Immature natural killer cell (primary cell): ENCODE measurements around the gene PRKAR2B. TPM values are rescaled to one million over a fixed set of nuclear protein-coding genes. Genes with fewer than 3 reads are reported as not detected.
A peak's percentile ranks its signal among the peaks of the same experiment; 100 is the strongest.

ENCODE experiments used
- DNase-seq, 3 donors: peaks; one replicate each; pipeline ENCODE4 v3.0.0; 2022; ENCODE audit warnings: mixed read lengths in 1 of 3
- H3K27ac Mint-ChIP-seq, 6 donors: one replicate each; pipeline ENCODE4 v1.8.0; 2020; ENCODE audit warnings: mixed read lengths in 6 of 6, mild to moderate bottlenecking in 5 of 6, inconsistent platforms in 4 of 6, moderate library complexity in 3 of 6
- H3K27me3 Mint-ChIP-seq, 3 donors: one replicate each; pipeline ENCODE4 v1.8.0; 2020 to 2021; ENCODE audit warnings: low read depth in 3 of 3, mild to moderate bottlenecking in 3 of 3, mixed read lengths in 3 of 3, moderate library complexity in 3 of 3, inconsistent platforms in 1 of 3
- H3K36me3 Mint-ChIP-seq, 3 donors: one replicate each; pipeline ENCODE4 v1.8.0; 2020; ENCODE audit warnings: mixed read lengths in 3 of 3, inconsistent platforms in 2 of 3, mild to moderate bottlenecking in 2 of 3
- H3K4me1 Mint-ChIP-seq, 2 donors: one replicate each; pipeline ENCODE4 v1.8.0; 2020; ENCODE audit warnings: inconsistent platforms in 2 of 2, mild to moderate bottlenecking in 2 of 2, mixed read lengths in 2 of 2, moderate library complexity in 1 of 2
- H3K4me3 Mint-ChIP-seq, 5 donors: one replicate each; pipeline ENCODE4 v1.8.0; 2020; ENCODE audit warnings: mild to moderate bottlenecking in 5 of 5, mixed read lengths in 5 of 5, inconsistent platforms in 3 of 5, moderate library complexity in 3 of 5
- H3K9me3 Mint-ChIP-seq, 6 donors: one replicate each; pipeline ENCODE4 v1.8.0; 2020; ENCODE audit warnings: mild to moderate bottlenecking in 6 of 6, mixed read lengths in 6 of 6, inconsistent platforms in 4 of 6, moderate library complexity in 3 of 6
- polyA plus RNA-seq, 3 donors: library from polyadenylated mRNA; unstranded; fragments of 300-500 nt; fragmentation: Illumina TruSeq; gene quantifications; one replicate each; pipeline ENCODE4 v1.2.3, GENCODE V29; 2021

Gene PRKAR2B
- polyA plus RNA-seq, 3 donors from 2014 or later = 0.74 to 5.9 (median 1.7) TPM

DNA sequence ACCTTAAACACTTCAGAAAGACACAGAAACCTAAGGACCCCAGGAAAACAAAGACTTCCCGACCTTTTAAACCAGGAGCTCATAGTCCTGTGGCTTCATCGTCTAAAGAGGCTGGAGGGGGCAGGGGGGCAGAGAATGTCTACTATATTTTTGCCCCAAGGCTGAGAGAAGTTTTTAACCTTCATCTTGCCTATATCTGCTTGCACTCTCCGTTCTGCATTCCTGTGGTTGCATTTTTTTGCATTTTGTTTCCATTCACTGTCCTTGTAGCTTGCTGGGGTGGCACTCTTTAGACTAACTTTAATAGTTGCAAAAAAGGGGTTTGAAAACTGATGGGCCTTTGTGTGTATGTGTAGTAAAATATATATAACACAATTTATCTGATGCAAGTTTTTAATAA lies 23.7 kb downstream of the PRKAR2B start:
- Mint-ChIP-seq H3K36me3 (no peaks in the 10 kb centered on the region), H3K27me3 (peaks cover 0 to 5% (median 0%) of the 10 kb centered on the region in 3 donors), H3K9me3 (no peaks in the 10 kb centered on the region), H3K4me3 (no peak overlapping the region), H3K27ac (no peak overlapping the region), H3K4me1 (peaks cover 3 to 5% of the 10 kb centered on the region in 2 donors)
- no peak for DNase-seq

DNA sequence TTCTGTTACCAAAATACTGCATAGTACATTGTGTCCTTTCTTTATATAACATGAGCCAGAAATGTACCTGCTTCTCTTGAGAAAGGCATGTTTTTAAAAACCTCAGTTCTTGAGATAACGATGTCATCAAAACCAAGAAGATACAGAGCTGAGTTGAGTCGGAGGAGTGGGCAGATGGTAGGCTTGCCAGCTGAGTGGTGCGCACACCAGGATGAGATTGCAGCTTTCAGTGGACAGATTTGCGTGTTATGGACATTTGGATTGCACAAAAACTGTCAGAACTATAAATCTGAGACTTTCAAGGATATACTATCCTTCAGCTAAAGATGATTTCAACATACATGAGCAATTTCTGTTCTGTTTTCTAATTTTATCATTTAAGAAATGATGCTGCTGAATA lies 25.0 kb downstream of the PRKAR2B start:
- no peak for DNase-seq
- peaks cover 0 to 5% (median 0%) of the 10 kb centered on the region in 3 donors for H3K27me3 Mint-ChIP-seq
- no peaks in the 10 kb centered on the region for H3K36me3 Mint-ChIP-seq
- no peak overlapping the region for H3K27ac Mint-ChIP-seq
- H3K9me3 Mint-ChIP-seq = no peaks in the 10 kb centered on the region
- peak overlapping the region in 3 of 5 donors; percentile 5 to 28 (median 12) for H3K4me3 Mint-ChIP-seq
- H3K4me1 Mint-ChIP-seq = peaks cover 3 to 5% of the 10 kb centered on the region in 2 donors

DNA sequence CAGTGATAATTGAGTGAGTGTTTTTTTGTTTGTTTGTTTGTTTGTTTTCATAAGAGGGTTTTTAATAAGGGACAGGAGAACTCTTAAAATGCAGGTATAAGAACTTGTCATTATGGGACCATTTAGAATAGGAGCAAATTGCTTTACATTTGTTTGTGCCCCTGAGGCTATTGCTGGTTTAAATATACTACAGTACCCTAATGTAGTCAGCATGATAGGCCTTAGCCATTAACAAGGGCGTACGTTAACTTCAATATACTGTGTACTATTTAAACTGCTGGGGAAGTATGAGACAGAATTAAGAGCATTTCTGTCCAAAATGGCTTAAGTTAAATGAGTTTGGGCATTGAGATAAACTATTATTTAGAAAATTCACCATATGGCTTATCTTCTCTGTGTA lies 26.2 kb downstream of the PRKAR2B start:
- peaks cover 3 to 5% of the 10 kb centered on the region in 2 donors for H3K4me1 Mint-ChIP-seq

DNA sequence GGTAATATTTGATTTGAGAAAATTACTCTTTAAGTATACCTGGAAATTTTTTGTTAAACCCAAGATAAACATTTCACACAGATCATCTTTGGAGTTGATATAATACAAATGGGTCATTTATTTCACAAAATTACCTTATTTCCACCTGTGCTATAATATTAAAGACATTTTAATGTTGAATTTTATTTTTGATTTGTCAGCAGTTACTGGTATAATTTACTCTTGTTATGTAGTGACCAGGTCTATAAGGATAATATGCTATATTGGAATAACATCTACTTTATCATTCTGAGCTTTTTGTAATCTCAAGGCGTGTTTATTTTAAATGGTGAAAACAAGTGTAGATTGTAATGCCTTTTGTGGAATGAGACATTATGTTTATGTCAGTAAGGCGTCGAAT lies 26.6 kb downstream of the PRKAR2B start:
- no peaks in the 10 kb centered on the region for H3K9me3 Mint-ChIP-seq
- peaks cover 0 to under 1% (median 0%) of the 10 kb centered on the region in 3 donors for H3K27me3 Mint-ChIP-seq
- H3K36me3 Mint-ChIP-seq = no peaks in the 10 kb centered on the region
- peaks cover 3 to 5% of the 10 kb centered on the region in 2 donors for H3K4me1 Mint-ChIP-seq
- H3K4me3 Mint-ChIP-seq = no peak overlapping the region
- no peak for DNase-seq
- H3K27ac Mint-ChIP-seq = no peak overlapping the region

More for the DNA sequence above, 26.2 kb downstream of the PRKAR2B start:
- no peak overlapping the region for H3K27ac Mint-ChIP-seq
- H3K27me3 Mint-ChIP-seq = peaks cover 0 to 3% (median 0%) of the 10 kb centered on the region in 3 donors
- no peaks in the 10 kb centered on the region for H3K36me3 Mint-ChIP-seq
- no peaks in the 10 kb centered on the region for H3K9me3 Mint-ChIP-seq
- DNase-seq = no peak
- H3K4me3 Mint-ChIP-seq = no peak overlapping the region

DNA sequence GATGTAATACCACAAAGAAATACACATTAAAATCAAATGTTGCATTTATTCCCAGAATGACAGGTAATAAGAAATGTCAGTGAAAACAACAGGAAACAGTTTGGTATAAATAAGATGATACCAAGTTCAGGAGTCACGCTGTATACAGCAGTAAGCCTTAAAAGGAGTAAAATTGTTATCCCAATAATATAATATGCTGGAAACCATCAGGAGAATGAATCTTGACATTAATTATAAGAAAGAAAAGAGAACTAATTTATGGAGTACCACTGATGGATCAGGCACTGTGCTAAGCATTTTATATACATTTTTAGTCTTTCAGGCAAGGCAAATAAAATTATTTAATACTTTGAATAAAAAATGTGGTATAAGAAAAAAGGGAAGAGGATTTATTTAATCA lies 27.6 kb downstream of the PRKAR2B start:
- H3K36me3 Mint-ChIP-seq = no peaks in the 10 kb centered on the region
- H3K4me1 Mint-ChIP-seq = peaks cover 3 to 5% of the 10 kb centered on the region in 2 donors
- DNase-seq = no peak
- H3K27me3 Mint-ChIP-seq = no peaks in the 10 kb centered on the region
- H3K4me3 Mint-ChIP-seq = no peak overlapping the region
- no peak overlapping the region for H3K27ac Mint-ChIP-seq
- H3K9me3 Mint-ChIP-seq = no peaks in the 10 kb centered on the region

DNA sequence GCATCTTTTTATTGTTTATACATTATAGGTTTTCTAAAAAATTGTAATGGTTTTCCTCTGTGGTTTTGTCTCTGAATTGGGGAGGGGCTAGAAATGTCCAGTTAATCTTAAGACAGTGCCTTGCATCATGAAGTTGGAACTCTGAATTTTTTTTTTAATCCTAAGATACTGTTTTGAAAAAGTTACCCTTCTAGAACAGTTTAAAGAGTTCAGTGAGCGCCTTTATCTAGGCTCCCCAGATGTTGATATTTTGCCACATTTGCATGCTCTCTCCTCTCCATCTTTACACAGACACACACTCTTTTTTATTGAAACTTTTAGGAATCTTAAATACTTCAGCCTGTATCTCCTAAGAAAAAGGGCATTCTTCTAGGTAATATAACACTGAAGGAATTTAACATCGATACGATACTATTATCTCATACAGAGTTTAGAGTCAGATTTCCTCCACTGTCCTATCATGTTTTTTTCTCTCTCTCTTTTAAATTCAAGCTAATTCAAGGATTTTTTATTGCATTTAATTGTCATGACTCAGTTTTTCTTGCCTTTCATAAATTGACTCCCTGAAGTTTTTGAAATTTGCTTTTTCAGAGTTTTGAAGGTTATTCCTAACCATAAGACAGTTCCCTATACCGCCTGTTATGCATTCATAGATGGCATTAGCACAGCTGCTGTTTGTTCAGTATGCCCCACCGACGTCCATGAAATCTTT lies 31.5 kb downstream of the PRKAR2B start:
- Mint-ChIP-seq H3K27me3 (peaks cover 0 to 3% (median 2%) of the 10 kb centered on the region in 3 donors), H3K4me3 (no peak overlapping the region)
- no peak for DNase-seq

DNA sequence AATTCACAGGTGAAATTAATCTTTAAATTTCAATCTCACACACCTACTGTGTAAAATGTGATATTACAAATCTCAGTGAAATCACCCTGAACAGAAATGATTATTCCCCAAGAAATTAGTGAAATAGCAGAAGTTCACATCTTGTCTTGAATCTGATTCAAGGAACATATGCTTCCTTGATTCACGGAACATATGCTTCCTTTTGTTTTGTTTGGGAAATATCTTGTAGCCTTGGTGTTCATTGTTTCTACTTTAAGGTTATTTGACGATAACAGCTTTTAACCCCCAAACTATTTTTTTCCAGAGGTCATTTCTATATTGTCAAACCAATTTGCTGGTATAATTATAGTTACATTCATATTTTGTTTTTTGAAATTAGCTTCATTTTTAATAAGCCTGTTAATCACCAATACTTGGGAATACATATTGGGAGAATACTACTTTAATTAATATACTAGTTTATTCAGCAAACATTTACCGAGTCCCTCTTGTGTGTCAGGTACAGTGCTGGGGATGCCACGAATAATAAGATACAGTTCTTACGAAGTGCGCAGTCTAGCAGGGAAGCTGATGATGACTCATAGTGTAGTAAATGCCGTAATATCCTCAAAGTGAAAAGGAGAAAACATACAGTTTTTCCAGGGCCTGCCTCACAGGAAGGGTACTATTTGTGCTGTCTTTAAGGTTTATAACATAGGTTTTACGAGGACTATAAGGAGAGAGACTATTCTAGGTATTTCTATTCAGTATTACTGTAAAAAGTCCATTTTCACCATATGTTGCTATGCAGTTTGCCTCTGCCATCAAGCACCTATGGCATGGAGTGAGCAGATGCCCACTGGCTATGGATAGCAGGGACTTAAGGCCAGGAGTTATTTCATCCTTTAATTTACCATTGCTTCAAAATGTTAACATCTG lies 32.5 kb downstream of the PRKAR2B start:
- Mint-ChIP-seq H3K9me3 (no peaks in the 10 kb centered on the region), H3K4me1 (no peaks in the 10 kb centered on the region), H3K36me3 (no peaks in the 10 kb centered on the region), H3K27ac (no peak overlapping the region), H3K27me3 (peaks cover 0 to 3% (median 2%) of the 10 kb centered on the region in 3 donors), H3K4me3 (no peak overlapping the region)
- no peak for DNase-seq

More for the DNA sequence above, 31.5 kb downstream of the PRKAR2B start:
- no peaks in the 10 kb centered on the region for H3K36me3 Mint-ChIP-seq
- H3K4me1 Mint-ChIP-seq = no peaks in the 10 kb centered on the region
- no peaks in the 10 kb centered on the region for H3K9me3 Mint-ChIP-seq
- H3K27ac Mint-ChIP-seq = no peak overlapping the region

DNA sequence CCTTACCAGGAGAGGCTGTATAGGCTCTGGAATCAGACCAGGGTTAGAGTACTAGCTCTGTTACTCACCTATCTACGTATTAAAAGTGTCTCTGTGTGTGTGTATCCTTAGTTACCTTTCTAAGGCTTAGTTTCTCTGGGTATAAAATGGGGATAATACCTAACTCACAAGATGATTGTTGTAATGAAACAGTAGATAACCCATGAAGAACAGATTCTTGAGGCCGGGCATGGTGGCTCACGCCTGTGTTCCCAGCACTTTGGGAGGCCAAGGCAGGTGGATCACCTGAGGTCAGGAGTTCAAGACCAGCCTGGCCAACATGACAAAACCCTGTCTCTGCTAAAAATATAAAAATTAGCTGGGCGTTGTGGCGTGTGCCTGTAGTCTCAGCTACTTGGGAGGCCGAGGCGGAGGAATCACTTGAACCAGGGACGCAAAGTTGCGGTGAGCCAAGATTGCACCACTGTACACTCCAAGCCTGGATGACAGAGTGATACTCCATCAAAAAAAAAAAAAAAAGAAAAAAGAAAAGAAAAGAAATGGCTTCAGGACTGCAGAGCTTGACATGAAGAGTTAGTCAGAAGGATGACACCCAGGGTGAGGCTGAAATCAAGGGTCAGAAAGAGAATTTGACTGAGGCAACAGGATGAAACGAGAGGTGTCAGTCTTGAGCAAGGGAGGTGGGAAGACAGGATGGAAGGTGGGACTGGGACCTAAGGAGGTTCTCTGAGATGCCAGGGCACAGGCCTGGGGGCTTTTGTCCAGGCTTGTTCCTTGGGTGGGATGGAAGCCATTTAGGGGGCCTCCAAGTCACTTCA lies 33.4 kb downstream of the PRKAR2B start:
- no peak for DNase-seq
- no peaks in the 10 kb centered on the region for H3K4me1 Mint-ChIP-seq
- no peak overlapping the region for H3K4me3 Mint-ChIP-seq
- no peak overlapping the region for H3K27ac Mint-ChIP-seq
- H3K36me3 Mint-ChIP-seq = no peaks in the 10 kb centered on the region
- H3K9me3 Mint-ChIP-seq = no peaks in the 10 kb centered on the region
- peaks cover 0 to 3% (median 2%) of the 10 kb centered on the region in 3 donors for H3K27me3 Mint-ChIP-seq

DNA sequence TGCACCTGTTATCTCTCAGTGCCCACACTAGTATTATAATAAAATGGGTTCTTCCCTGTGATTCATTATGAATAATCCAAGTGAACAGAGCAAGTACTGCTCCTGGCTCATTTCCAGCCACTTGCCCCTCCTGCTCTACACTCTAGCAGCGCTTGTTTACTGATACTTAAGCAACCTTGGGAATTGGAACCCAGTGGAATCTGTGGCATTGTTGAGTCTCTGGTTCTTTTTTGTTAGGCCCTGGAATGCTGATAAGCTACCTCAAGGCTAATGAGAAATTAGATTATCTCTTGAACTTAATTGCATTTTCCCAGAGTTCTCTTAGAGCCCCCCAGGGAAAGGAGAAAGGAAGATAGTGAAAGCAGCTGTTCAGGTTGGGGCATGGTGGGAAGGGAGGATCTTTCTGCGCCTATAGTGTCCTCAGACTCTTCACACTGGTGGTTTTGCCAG lies 34.0 kb downstream of the PRKAR2B start:
- no peak overlapping the region for H3K27ac Mint-ChIP-seq
- no peaks in the 10 kb centered on the region for H3K9me3 Mint-ChIP-seq

DNA sequence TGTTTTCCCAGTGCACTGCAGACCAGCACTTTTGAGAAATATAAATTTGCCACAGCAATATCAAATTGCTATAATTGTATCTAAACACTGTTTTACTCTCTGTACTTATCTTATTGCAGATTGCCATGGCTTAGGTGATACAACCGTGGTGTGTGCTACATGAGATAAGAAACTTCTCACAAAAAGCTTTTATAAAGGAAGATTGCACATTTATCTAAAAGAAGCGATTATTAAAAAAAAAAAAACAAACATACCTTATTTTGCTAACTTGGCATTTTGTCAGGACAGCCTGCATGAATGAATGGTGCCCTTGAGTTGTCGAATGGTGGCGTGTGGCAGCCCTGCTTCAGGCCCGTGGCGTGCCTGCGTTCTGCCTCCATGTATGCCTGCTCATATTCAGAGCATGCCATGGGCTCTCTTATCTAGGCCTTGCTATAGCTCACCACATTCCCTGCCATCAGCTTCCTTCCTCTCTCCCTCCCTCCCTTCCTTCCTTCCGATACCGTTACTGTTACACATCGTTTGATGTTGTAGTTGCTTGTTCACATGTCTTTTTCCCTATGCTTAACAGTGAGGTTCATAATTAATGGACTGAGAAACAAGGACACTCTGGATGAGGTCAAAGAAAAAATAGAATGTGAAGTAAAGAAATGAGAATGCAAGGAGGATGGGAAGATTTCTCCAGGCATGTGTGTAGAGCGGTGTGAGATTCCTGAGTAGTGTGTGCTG lies 34.9 kb downstream of the PRKAR2B start:
- Mint-ChIP-seq H3K27me3 (peaks cover 0 to 3% (median 2%) of the 10 kb centered on the region in 3 donors), H3K4me1 (no peaks in the 10 kb centered on the region), H3K27ac (no peak overlapping the region), H3K4me3 (no peak overlapping the region), H3K36me3 (no peaks in the 10 kb centered on the region), H3K9me3 (no peaks in the 10 kb centered on the region)
- no peak for DNase-seq

More for the DNA sequence above, 34.0 kb downstream of the PRKAR2B start:
- no peaks in the 10 kb centered on the region for H3K4me1 Mint-ChIP-seq
- no peaks in the 10 kb centered on the region for H3K36me3 Mint-ChIP-seq
- H3K4me3 Mint-ChIP-seq = no peak overlapping the region
- peaks cover 0 to 3% (median 2%) of the 10 kb centered on the region in 3 donors for H3K27me3 Mint-ChIP-seq
- DNase-seq = no peak

DNA sequence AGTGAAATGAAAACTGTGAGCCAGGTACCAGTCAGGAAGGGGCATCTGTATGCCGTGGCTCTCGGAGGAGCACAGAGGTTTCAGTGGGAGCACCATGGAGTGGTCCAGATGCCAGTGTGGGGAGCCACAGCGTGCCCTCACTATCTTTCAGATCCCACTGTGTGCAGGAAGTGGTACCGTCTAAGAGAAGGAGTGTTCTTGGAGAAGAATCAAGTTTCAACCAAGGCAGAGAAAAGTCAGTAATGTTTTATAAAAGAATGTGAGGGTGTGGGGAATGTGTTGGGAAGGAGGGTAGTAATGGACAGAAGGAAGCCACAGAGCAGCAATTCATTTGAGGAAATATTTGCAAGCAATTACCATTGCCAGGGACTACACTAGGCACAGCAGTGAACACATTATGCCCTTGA lies 35.6 kb downstream of the PRKAR2B start:
- no peaks in the 10 kb centered on the region for H3K36me3 Mint-ChIP-seq
- no peaks in the 10 kb centered on the region for H3K9me3 Mint-ChIP-seq
- DNase-seq = no peak
- no peak overlapping the region for H3K27ac Mint-ChIP-seq
- peaks cover 0 to 6% (median 2%) of the 10 kb centered on the region in 3 donors for H3K27me3 Mint-ChIP-seq
- H3K4me1 Mint-ChIP-seq = no peaks in the 10 kb centered on the region
- no peak overlapping the region for H3K4me3 Mint-ChIP-seq

DNA sequence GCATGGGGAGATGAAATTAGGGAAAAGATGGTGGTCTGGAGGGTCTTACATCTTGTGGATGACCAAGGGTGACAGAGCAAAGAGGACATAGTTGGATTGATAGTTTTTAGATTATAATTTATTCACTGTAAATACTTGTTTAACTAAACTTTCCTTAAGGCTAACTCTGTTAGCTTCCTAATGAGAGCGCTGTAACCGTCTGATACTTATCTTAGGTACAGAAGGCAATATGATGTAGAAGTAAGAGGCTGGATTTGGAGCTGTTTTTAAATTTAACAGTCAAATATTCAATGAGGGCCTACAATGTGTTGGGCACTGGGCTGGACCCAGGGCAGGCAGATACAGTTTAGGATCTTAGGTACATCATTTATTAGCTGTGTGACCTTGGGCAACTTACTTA lies 36.0 kb downstream of the PRKAR2B start:
- H3K27ac Mint-ChIP-seq = no peak overlapping the region
- no peaks in the 10 kb centered on the region for H3K4me1 Mint-ChIP-seq
- no peaks in the 10 kb centered on the region for H3K36me3 Mint-ChIP-seq
- DNase-seq = no peak
- no peak overlapping the region for H3K4me3 Mint-ChIP-seq
- no peaks in the 10 kb centered on the region for H3K9me3 Mint-ChIP-seq
- peaks cover 0 to 6% (median 2%) of the 10 kb centered on the region in 3 donors for H3K27me3 Mint-ChIP-seq

DNA sequence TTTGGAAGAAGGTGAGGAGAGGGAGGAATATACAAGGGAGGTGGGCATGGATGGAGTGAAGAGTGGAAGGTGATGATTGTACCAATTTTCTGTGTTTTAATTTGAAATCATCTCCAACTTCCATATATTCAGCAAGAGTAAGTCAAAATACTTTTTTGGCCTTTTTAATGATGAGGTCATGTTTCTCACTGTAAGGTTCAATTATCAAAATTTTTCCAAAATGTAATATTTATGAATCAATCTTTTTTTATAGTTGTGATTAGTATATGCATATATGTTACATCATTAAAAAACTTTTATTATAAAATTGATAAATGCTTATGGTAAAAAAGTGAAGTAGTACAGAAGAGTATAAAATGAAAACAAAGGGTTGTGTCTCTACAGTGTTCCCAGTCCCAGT lies 40.7 kb downstream of the PRKAR2B start:
- no peak for DNase-seq
- Mint-ChIP-seq H3K9me3 (no peaks in the 10 kb centered on the region), H3K4me3 (no peak overlapping the region), H3K4me1 (no peaks in the 10 kb centered on the region), H3K27ac (no peak overlapping the region), H3K36me3 (no peaks in the 10 kb centered on the region), H3K27me3 (peaks cover 0 to 3% (median 0%) of the 10 kb centered on the region in 3 donors)
